HUDEP-2 (cell line): ENCODE results near the gene HSPA14.
A peak's percentile ranks its signal among the peaks of the same experiment; 100 is the strongest.
"Not testable (repeated sequence)": the region's sequence is repeated elsewhere in the genome, so short reads cannot be mapped to it uniquely, and the experiment has no call there.

Experiments used
- DNase-seq, 76 experiments: peaks; one replicate each; lab custom pipeline; 2025; ENCODE audit not compliant: unreplicated experiment in 76 of 76; lab: John Stamatoyannopoulos, UW

Gene HSPA14

DNA sequence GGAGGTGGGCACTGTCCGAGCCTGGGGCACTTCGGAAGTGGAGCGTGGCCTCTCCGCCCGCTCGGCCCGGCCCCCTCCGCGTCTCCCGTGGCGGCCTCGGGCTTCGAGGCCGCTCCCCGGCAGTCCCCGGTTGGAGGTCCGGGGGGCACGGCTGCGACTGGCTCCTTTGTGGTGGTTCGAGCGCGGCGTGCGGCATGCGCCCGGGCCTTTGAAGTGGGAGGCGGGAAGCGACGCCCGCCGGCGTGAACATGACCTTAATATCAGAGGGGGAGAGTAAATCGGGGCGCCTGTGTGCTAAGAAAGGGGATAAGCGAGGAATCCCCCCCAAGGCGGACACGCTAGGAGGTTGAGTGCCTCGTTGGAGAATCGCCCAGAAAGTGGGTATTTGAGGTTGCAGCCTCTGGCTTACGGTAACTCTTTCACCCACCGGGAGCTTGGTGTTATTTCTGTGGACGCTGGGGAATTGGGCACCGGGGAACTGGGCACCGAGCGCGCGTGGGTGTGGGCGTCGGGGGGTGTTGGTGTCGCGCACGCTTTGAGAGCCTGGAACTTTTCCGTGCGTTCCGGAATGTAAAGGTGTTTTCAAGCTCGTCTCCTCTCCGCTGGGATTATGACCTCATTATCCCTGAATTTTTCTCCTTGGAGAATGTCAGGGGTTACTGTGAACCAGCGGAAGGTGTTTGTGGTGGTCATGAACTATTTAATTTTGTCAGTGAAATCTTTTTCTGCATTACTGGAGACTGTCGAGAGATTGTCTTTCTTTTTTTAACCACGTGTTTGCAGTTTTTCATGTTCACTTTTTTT lies 41.2 kb downstream of the HSPA14 start:
- DNase-seq: peak in 11 of 76 experiments; percentile 10 to 44 (median 30)

DNA sequence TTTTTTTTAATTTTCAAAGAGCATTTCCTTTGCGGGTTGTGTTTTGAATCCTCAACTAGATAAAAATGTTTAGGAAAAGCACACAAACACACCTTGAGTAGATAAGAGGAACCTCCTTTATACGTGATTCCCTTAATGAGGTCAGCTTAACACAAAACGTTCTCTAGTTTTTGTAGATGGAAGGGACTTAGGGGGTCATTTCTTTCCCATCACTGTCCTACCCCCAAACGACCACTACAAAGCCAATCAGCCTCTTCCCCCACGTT lies 41.8 kb downstream of the HSPA14 start:
- no peak for DNase-seq

- DNase-seq: peak in 1 of 76 experiments; percentile 9
Measured at GRCh38 chr10:14880229-14880628, 42.1 kb downstream of the HSPA14 start.

DNA sequence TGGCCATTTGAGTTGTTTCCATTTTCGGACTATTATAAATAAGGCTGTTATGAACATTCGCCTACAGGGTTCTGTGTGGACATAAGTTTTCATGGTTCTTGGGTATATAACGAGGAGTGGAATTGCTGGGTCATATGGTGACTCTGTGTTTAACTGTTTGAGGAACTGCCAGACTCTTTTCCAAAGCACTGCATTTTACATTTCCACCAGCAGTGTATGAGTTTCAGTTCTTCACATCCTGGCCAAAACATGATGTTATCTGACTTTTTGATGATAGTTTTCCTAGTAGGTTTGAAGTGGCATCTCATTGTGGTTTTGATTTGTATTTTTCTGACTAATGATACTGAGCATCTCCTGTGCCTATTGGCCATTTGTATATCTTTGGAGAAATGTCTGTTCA lies 46.0 kb downstream of the HSPA14 start:
- peak in 3 of 76 experiments; percentile 7 to 11 (median 8) for DNase-seq

GRCh38 chr10:14889318-14889717 lies 51.2 kb downstream of the HSPA14 start:
- DNase-seq: peak in 8 of 76 experiments; percentile 5 to 60 (median 24)

GRCh38 chr10:14891151-14891550 lies 53.0 kb downstream of the HSPA14 start:
- DNase-seq: no peak

DNA sequence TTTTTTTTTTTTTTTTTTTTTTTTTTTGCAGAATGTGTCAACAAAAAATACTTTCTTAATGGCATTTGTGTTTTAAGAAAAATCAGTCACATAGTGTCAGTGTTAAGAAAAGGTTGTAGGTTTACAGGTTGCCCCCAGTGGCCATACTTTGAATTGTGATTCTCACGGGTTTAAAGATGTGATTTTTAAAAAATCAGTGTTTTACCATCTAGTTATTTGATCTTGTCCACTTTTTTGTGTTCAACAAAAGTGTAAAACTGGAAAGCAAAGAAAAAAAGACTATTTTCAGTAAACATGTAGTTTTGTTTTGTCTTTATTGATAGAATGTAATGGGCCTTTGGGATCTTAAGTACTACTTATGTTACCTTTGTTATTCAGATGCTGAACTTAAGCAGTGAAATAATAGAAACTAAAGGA lies 66.2 kb downstream of the HSPA14 start:
- DNase-seq: peak in 12 of 76 experiments; percentile 0 to 29 (median 11)

DNA sequence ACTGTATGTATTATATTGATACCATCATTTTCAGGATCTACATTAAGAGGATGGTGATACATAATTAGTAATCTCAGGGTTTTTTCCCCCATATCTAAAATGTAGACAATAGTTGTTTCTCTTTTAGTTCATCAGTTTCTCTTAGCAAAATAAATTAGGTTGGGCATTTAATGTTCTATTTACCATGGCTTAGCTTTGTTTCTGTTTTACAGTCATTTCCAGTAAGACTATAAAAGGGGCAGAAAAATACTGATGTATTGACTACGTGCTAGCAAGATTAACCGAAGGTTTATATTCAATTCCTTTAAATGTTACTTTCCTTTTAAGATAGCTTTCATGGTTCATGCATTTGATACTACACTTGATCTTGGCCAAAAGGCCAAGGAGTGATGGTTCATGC lies 66.8 kb downstream of the HSPA14 start:
- DNase-seq: no peak

DNA sequence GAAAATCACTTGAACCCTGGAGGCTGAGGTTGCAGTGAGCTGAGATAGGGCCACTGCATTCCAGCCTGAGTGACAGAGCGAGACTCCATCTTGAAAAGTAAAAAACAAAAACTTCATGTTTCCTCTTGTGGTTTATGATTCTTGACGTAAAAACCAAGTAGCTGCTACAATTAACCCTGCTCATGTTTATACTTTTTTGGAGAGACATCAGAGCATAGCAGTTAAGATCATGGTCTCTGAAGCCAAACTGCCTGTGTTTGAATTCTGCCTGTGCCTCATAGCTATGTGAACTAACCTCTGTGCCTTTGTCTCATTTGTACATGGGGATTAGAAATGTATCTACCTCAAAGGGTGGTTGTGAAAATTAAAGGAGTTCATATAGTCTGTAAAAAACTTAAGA lies 67.8 kb downstream of the HSPA14 start:
- DNase-seq: no peak

- DNase-seq: no peak
Measured at GRCh38 chr10:14906765-14907164, 68.7 kb downstream of the HSPA14 start.

- DNase-seq: not testable (repeated sequence)
Measured at GRCh38 chr10:14907591-14907990, 69.5 kb downstream of the HSPA14 start.

DNA sequence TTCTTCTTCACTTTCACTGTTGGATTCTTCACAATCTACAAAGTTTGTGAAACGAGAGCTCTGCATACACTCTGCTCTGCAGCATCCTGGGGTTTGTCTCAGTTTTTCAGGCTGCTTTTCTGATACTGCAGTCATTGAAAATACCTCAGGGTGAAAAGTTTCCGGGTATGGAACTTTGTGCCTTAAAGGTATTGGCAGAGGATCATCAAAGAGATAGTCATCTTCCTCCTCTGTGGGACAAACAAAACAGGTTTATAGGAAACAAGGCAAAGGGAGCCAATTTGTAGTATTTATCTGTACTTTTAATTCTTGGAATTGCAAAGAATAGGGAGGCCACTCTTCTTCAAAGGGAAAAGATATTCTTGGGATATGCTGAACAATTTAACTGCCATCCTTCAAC lies 71.0 kb downstream of the HSPA14 start:
- no peak for DNase-seq

DNA sequence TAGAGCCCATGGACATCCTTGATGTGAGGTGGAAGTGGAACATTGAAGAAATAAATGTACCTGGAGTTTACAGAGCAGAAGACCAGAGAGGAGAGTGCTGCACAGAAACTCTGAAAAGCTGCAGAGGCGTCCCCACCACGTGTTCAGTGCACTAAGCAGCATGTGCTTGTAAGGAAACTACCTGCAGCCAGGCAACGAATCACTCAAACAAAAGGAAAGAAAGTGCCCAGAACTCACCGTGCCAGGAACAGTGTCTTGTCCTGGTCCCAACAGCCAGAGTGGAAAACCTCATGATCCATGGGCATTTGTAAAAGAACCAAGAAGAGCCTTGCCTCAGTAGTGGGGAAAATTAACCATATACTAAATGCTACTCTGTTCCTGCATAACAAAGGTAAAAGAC lies 72.8 kb downstream of the HSPA14 start:
- DNase-seq: no peak

- no peak for DNase-seq
Measured at GRCh38 chr10:14911801-14912200, 73.7 kb downstream of the HSPA14 start.

GRCh38 chr10:14916600-14916999 lies 78.5 kb downstream of the HSPA14 start:
- DNase-seq: no peak

GRCh38 chr10:14917827-14918226 lies 79.7 kb downstream of the HSPA14 start:
- DNase-seq: no peak

DNA sequence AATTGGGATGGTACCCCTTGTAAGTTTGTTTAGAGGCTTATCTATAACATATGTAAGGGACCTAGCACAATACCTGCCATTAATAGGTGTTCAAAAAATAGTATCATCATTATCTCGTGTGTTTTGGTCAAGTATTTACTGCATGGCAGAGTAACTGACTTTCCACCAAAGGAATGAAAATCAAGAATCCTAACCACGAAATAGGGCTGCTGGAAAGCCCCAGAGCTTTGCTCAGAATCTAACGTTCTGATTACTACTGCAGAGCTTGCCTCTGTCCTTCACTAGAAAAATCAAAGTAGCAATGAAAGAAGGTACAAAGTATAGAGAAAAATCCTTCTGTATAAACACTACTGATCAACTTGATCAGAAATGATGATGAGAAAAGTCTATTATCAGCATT lies 80.9 kb downstream of the HSPA14 start:
- no peak for DNase-seq
